Testis (tissue), 2 donors: ENCODE results near the gene SNX10.

Experiments used
- POLR2A ChIP-seq: fragments of 450-650 bp; IDR thresholded peaks from one replicate; pipeline ENCODE4 v1.6.1; 2017; ENCODE audit warnings: antibody characterized with exemption, mild to moderate bottlenecking, moderate library complexity
- TF ChIP-seq, protein P1 (sequence below), 3 experiments: fragments of 450-650 bp in 2 of 3; fragments of 200-600 bp in 1 of 3; sonication (generic) in 1 of 3; IDR thresholded peaks; one replicate each; pipeline ENCODE4 v1.5.1; 2016 to 2019; ENCODE audit warnings: antibody characterized with exemption in 3 of 3, mild to moderate bottlenecking in 2 of 3, moderate library complexity in 1 of 3

DNA sequence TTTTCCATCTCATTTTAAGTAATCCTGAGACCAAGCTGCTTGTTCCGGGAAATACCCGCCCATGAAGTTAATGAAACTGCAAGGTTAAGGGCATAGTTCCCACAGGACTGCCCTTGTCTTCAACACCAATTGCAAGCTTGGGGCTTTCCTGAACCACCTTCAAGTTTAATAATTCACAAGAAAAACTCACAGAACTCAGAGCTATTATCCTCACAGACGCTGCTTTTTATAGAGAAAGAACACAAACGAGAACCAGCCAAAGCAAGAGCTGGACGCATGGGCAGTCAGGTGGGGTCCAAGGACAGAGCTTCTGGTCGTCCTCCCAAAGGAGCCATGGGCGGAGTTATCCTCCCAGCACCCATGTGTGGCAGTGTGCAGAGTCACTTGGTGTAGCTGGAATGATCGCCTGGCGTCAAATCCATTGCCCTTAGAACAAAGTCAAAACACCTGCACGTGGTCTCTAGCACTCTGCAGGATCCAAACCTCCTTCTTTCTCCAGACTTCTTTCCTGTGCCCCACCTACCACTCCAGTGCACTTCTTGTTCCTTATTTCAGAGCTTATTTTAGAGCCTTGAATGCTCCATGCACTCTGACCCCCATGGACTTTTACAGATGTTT lies 56.7 kb downstream of the SNX10 start:
- TF ChIP-seq, protein P1, sequence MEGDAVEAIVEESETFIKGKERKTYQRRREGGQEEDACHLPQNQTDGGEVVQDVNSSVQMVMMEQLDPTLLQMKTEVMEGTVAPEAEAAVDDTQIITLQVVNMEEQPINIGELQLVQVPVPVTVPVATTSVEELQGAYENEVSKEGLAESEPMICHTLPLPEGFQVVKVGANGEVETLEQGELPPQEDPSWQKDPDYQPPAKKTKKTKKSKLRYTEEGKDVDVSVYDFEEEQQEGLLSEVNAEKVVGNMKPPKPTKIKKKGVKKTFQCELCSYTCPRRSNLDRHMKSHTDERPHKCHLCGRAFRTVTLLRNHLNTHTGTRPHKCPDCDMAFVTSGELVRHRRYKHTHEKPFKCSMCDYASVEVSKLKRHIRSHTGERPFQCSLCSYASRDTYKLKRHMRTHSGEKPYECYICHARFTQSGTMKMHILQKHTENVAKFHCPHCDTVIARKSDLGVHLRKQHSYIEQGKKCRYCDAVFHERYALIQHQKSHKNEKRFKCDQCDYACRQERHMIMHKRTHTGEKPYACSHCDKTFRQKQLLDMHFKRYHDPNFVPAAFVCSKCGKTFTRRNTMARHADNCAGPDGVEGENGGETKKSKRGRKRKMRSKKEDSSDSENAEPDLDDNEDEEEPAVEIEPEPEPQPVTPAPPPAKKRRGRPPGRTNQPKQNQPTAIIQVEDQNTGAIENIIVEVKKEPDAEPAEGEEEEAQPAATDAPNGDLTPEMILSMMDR (IDR thresholded peaks at IDR 0.05): no peak
- no peak for TF ChIP-seq POLR2A
